Spleen (tissue), 7 donors: ENCODE data around the gene CUL9.

Experiments used
- POLR2A ChIP-seq, 3 donors: fragments of 450-650 bp; IDR thresholded peaks; one replicate each; pipeline ENCODE4 v1.5.1; 2017; ENCODE audit warnings: antibody characterized with exemption in 3 of 3, mild to moderate bottlenecking in 1 of 3
- TF ChIP-seq, protein P1 (sequence below), 11 experiments: fragments of 200-600 bp in 7 of 11; fragments of 450-650 bp in 4 of 11; sonication (generic) in 4 of 11; IDR thresholded peaks in 8 of 11; conservative IDR thresholded peaks in 3 of 11; 1 replicate in 7 of 11; 2 replicates in 4 of 11; pipeline versions ENCODE4 v1.4.0 to v1.8.0; 2016 to 2021; ENCODE audit warnings: antibody characterized with exemption in 11 of 11, inconsistent platforms in 4 of 11, mild to moderate bottlenecking in 1 of 11
- donor health status: DM: no; HTN: no; CAD: no; lungs with moderate emphysema.
- donor health status: DM: no; HTN: no; CAD: no.
- donor health status: DM: no; HTN: no; CAD: no.

DNA sequence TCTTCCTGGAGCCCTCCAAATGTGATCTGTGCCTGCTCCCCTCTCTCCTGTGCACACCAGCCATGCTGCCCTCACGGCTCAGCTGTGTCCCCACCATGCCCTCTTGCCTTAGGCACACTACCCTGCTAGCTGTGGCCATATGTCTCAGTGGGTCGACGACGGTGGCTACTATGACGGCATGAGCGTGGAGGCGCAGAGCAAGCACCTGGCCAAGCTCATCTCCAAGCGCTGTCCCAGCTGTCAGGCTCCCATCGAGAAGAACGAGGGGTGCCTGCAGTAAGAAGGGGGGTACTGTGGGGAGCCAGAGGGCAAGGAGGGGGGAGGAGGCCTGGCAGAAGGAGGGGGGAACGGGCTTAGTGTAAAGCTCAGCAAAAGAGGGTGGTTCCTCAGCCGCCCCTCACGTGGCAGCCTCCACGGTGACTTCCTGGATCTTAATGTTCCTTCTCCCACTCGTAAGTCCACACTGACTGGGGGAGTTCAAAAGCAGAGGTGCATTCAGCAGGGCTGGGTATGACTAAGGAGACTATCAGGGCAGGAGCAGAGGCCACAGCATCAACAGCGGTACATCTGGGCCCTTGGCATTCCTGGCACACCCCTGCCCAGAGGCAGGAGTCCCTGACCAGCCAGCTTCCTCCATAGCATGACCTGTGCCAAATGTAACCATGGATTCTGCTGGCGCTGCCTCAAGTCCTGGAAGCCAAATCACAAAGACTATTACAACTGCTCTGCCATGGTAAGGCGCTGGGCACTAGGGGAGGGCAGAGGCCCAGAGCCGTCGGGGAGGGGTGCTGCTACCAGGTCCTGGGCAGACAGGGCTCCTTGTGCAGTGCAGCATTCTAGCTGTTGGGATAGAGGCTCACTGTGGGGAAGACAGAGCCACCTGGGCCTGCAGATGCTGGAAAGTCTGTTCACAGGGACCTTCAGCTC, 39.3 kb downstream of the CUL9 start:
- TF ChIP-seq, protein P1, sequence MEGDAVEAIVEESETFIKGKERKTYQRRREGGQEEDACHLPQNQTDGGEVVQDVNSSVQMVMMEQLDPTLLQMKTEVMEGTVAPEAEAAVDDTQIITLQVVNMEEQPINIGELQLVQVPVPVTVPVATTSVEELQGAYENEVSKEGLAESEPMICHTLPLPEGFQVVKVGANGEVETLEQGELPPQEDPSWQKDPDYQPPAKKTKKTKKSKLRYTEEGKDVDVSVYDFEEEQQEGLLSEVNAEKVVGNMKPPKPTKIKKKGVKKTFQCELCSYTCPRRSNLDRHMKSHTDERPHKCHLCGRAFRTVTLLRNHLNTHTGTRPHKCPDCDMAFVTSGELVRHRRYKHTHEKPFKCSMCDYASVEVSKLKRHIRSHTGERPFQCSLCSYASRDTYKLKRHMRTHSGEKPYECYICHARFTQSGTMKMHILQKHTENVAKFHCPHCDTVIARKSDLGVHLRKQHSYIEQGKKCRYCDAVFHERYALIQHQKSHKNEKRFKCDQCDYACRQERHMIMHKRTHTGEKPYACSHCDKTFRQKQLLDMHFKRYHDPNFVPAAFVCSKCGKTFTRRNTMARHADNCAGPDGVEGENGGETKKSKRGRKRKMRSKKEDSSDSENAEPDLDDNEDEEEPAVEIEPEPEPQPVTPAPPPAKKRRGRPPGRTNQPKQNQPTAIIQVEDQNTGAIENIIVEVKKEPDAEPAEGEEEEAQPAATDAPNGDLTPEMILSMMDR (IDR thresholded peaks at IDR 0.05 in 8 of 11, conservative IDR thresholded peaks at IDR 0.05 in 3 of 11) = no peak
- no peak for TF ChIP-seq POLR2A (IDR thresholded peaks at IDR 0.05)
